GM12878 (cell line): Measurements from ENCODE around the gene GM2A. TPM values are rescaled to one million over a fixed set of nuclear protein-coding genes. Genes with fewer than 3 reads are reported as not detected.

Experiments used
- ATAC-seq: fragments of 200-7000 bp; cut with Tn5 transposase; 3 replicates; pipeline ENCODE4 v1.9.1; 2020; ENCODE audit warnings: mild to moderate bottlenecking, moderate library complexity
- BruUV-seq: library from RNA; stranded (reverse); fragments of 400-500 nt; replicated peaks from 2 replicates; lab custom pipeline; 2021; lab: Mats Ljungman, UMichigan
- CTCF ChIA-PET: fragments of 300-600 bp; sonication (Branson Sonifier 250); formaldehyde crosslinking; extraction: SDS; loops from one replicate; lab custom pipeline; 2021; ENCODE audit warnings: inconsistent platforms; lab: Yijun Ruan, JAX
- POLR2A ChIA-PET: fragments of 350-600 bp; formaldehyde crosslinking; extraction: SDS; loops from one replicate; lab custom pipeline; 2021; ENCODE audit warnings: inconsistent platforms; lab: Charles Lee
- RAD21 ChIA-PET: fragments of 300-600 bp; sonication (Branson Sonifier 250); formaldehyde crosslinking; loops from one replicate; lab custom pipeline; 2023; ENCODE audit warnings: antibody characterized with exemption; ENCODE audit not compliant: unreplicated experiment; lab: Charles Lee
- SMC1A ChIA-PET: fragments of 300-600 bp; sonication (Branson Sonifier 250); formaldehyde crosslinking; loops from one replicate; lab custom pipeline; 2023; ENCODE audit not compliant: unreplicated experiment, uncharacterized antibody; lab: Charles Lee
- DNase-seq: peaks from one replicate; pipeline ENCODE4 v3.0.0-alpha.2; 2011; ENCODE audit warnings: low read depth, low spot score
- FAIRE-seq: peaks from 3 replicates; lab custom pipeline; 2011; peaks lifted over from hg19 to GRCh38; lab: Jason Lieb, UNC
- H2AFZ ChIP-seq: 2 replicates; pipeline ENCODE4 v1.6.0; 2011; ENCODE audit warnings: low read depth, low read length, control low read depth; ENCODE audit not compliant: control insufficient read depth
- H3K27ac ChIP-seq: 2 replicates; pipeline ENCODE4 v1.5.1; 2011; ENCODE audit warnings: control low read depth; ENCODE audit not compliant: control insufficient read depth, insufficient read depth
- H3K27me3 ChIP-seq, 2 experiments: replicated peaks in 1 of 2; 2 replicates each; pipeline versions ENCODE4 v1.6.0 to v1.6.1; 2011; ENCODE audit warnings: low read length in 1 of 2; ENCODE audit not compliant: control insufficient read depth in 2 of 2, insufficient read depth in 2 of 2
- H3K36me3 ChIP-seq, 2 experiments: 2 replicates each; pipeline ENCODE4 v1.5.1; 2011; ENCODE audit warnings: low read length in 1 of 2; ENCODE audit not compliant: control insufficient read depth in 2 of 2, insufficient read depth in 2 of 2
- H3K4me1 ChIP-seq: 2 replicates; pipeline ENCODE4 v1.6.1; 2011; ENCODE audit warnings: mild to moderate bottlenecking, low read length, moderate library complexity, mixed read lengths; ENCODE audit not compliant: control insufficient read depth, insufficient read depth
- H3K4me2 ChIP-seq: 2 replicates; pipeline ENCODE4 v1.6.0; 2011; ENCODE audit warnings: control low read depth; ENCODE audit not compliant: control insufficient read depth, insufficient read depth
- H3K4me3 ChIP-seq: fragments of 200-600 bp; sonication (generic); 2 replicates; pipeline ENCODE4 v1.5.1; 2016
- H3K79me2 ChIP-seq: 2 replicates; pipeline ENCODE4 v1.6.0; 2011; ENCODE audit warnings: low read length; ENCODE audit not compliant: control insufficient read depth, insufficient read depth
- H3K9ac ChIP-seq: 2 replicates; pipeline ENCODE4 v1.8.0; 2011; ENCODE audit warnings: low read length, control low read depth, mixed read lengths; ENCODE audit not compliant: control insufficient read depth, insufficient read depth
- H3K9me3 ChIP-seq: replicated peaks from 3 replicates; pipeline ENCODE4 v1.5.1; 2011; ENCODE audit warnings: mild to moderate bottlenecking, low read length; ENCODE audit not compliant: control insufficient read depth, insufficient read depth
- H4K20me1 ChIP-seq: 2 replicates; pipeline ENCODE4 v1.6.0; 2011; ENCODE audit not compliant: control insufficient read depth, insufficient read depth
- BMI1 ChIP-seq: fragments of 450-650 bp; IDR thresholded peaks from 2 replicates; pipeline ENCODE4 v1.6.1; 2016; ENCODE audit warnings: mild to moderate bottlenecking, moderate library complexity, borderline replicate concordance
- CBFB ChIP-seq: IDR thresholded peaks from 2 replicates; pipeline ENCODE4 v1.6.1; 2016; ENCODE audit warnings: antibody characterized with exemption, low read depth
- CBX5 ChIP-seq: sonication (generic); IDR thresholded peaks from 2 replicates; pipeline ENCODE4 v1.6.1; 2016; ENCODE audit warnings: low read depth, moderate library complexity, mild to moderate bottlenecking, inconsistent platforms
- ELK1 ChIP-seq: IDR thresholded peaks from 2 replicates; pipeline ENCODE4 v1.6.1; 2012; ENCODE audit warnings: low read depth, low read length, improper control_type of control experiment
- FOXM1 ChIP-seq: IDR thresholded peaks from 2 replicates; pipeline ENCODE4 v1.6.1; 2012; ENCODE audit warnings: low read depth, mild to moderate bottlenecking, inconsistent platforms, low read length, moderate library complexity
- JUND ChIP-seq: IDR thresholded peaks from 2 replicates; pipeline ENCODE4 v1.6.1; 2012; ENCODE audit warnings: low read depth, mild to moderate bottlenecking, low read length, improper control_type of control experiment, moderate library complexity
- NBN ChIP-seq: fragments of 450-650 bp; IDR thresholded peaks from 2 replicates; pipeline ENCODE4 v1.6.1; 2016
- NFYB ChIP-seq: IDR thresholded peaks from 2 replicates; pipeline ENCODE4 v1.6.1; 2011; ENCODE audit warnings: low read depth, mild to moderate bottlenecking, low read length, improper control_type of control experiment, moderate library complexity; ENCODE audit not compliant: insufficient read depth
- SPI1 ChIP-seq: IDR thresholded peaks from 2 replicates; pipeline ENCODE4 v1.6.1; 2011; ENCODE audit warnings: low read depth, mild to moderate bottlenecking, low read length, moderate library complexity, borderline replicate concordance; ENCODE audit not compliant: insufficient read depth
- WGBS: methylation state at CpG from one replicate; pipeline ENCODE4 v1.1.6; 2016; ENCODE audit warnings: low lambda C conversion rate; ENCODE audit not compliant: insufficient replicate concordance, insufficient coverage; ENCODE audit errors: missing lambda C conversion rate; 5-methylcytosine and 5-hydroxymethylcytosine counted together
- in situ Hi-C: fragments of 300-500 bp; cut with MboI; formaldehyde crosslinking; loops from 9 replicates; pipeline ENCODE4 v1.14.3; 2018; ENCODE audit warnings: mixed read lengths
- intact Hi-C: fragments of 100-400 bp; cut with micrococcal nuclease; formaldehyde crosslinking; loops from one replicate; pipeline ENCODE4 v1.14.2; 2022; ENCODE audit not compliant: unreplicated experiment
- polyA plus RNA-seq, 11 experiments: library from polyadenylated mRNA; depleted of rRNA in 4 of 11; unstranded in 6 of 11; stranded (reverse) in 5 of 11; fragments of >200 nt; fragmentation: Nextera tagmentation in 4 of 11; fragmentation: Illumina TruSeq in 1 of 11; extraction: Ambion mirVana in 4 of 11; extraction: Trizol in 1 of 11; gene quantifications; 1 replicate in 1 of 11; 2 replicates in 10 of 11; pipeline versions ENCODE4 v1.2.1 to v1.2.3, GENCODE V29; 2011 to 2016; ENCODE audit warnings: inconsistent platforms in 2 of 11, missing spikeins in 2 of 11, low read depth in 1 of 11
- total RNA-seq, 4 experiments: library from RNA; depleted of rRNA in 3 of 4; stranded (reverse); fragments of >200 nt in 3 of 4; fragmentation: Illumina TruSeq in 1 of 4; extraction: Trizol in 1 of 4; gene quantifications; 2 replicates each; pipeline versions ENCODE4 v1.2.1 to v1.2.3, GENCODE V29; 2013 to 2021

Gene GM2A
- total and polyA plus RNA-seq, 10 of the 15 experiments (the other 5 are each of a cell fraction or from before 2014, with no cell fraction given) = 33.6 to 106 (median 68.2) TPM

GRCh38 chr5:151296478-151296830, 43.5 kb downstream of the GM2A start:
- H3K27ac ChIP-seq = no peak overlapping the region
- DNase-seq = no peak
- no peak overlapping the region for H2AFZ ChIP-seq
- H3K4me3 ChIP-seq = no peak overlapping the region
- in situ Hi-C loops (no loop called here), intact Hi-C loops (loop anchor here (5.0 kb wide), 2 partner anchors 74 to 169 kb away; partner anchors contain the start of gene CCDC69)
- no peaks in the 10 kb centered on the region for H3K36me3 ChIP-seq
- TF ChIP-seq JUND (no peak), BMI1 (no peak), CBX5 (no peak)
- ChIA-PET RAD21 (interaction anchor here (1.1 to 3.3 kb wide), 7 partner anchors 14 to 181 kb away, joined by 3 to 33 read pairs (median 11); partner anchors contain the start of gene GM2A), POLR2A (no interaction called here), SMC1A (interaction anchor here (1.0 to 7.0 kb wide), 12 partner anchors 15 to 170 kb away, joined by 3 to 49 read pairs (median 4); partner anchors contain the start of genes CCDC69 and GM2A), CTCF (interaction anchor here (0.8 to 3.3 kb wide), 12 partner anchors 11 to 245 kb away, joined by 3 to 40 read pairs (median 5); no protein-coding TSS in a partner anchor)
- WGBS = 9% methylated on average over 1 of the region's 1 CpG
- FAIRE-seq = no peak
- BruUV-seq = no TSS peak
- ATAC-seq = no peak
- no peaks in the 10 kb centered on the region for H4K20me1 ChIP-seq
- no peaks in the 10 kb centered on the region for H3K4me1 ChIP-seq
- H3K79me2 ChIP-seq = no peaks in the 10 kb centered on the region
- H3K9ac ChIP-seq = no peak overlapping the region
- H3K27me3 ChIP-seq = no peaks in the 10 kb centered on the region; a peak in 1 of 4 replicates
- no peak overlapping the region for H3K4me2 ChIP-seq
- H3K9me3 ChIP-seq = no peaks in the 10 kb centered on the region

DNA sequence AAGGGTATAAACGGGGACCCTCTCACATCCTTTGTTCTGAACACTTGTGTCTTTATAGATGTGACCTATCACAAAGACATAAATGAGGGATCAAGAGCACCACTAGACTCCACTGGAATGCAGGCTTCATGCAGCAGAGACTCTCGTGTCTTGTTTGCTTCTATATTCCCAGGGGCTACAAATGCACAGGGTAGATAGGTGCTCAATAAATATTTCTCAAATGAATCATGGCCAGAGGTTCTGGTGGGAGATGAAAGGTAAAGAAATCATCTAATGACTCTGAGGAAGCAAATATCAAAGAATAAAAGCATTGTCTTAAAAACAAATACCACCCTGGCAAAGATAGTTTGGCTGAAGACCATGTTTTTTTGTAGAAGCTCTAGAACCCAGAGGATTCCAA, 44.0 kb downstream of the GM2A start:
- Histone ChIP-seq H3K9ac (no peak overlapping the region), H3K4me1 (no peaks in the 10 kb centered on the region), H2AFZ (no peak overlapping the region), H3K79me2 (no peaks in the 10 kb centered on the region), H4K20me1 (no peaks in the 10 kb centered on the region), H3K27ac (no peak overlapping the region), H3K4me3 (no peak overlapping the region), H3K9me3 (no peaks in the 10 kb centered on the region), H3K27me3 (no peaks in the 10 kb centered on the region; a peak in 1 of 4 replicates), H3K4me2 (no peak overlapping the region), H3K36me3 (no peaks in the 10 kb centered on the region)
- TF ChIP-seq SPI1 (no peak), NBN (no peak), CBFB (no peak), NFYB (no peak), ELK1 (no peak), FOXM1 (no peak)
- in situ Hi-C loops (no loop called here), intact Hi-C loops (loop anchor here (5.0 kb wide), 2 partner anchors 75 to 170 kb away; partner anchors contain the start of gene CCDC69)
- ATAC-seq = no peak
- no peak for FAIRE-seq
- no TSS peak for BruUV-seq
- POLR2A ChIA-PET = no interaction called here
- 27% methylated on average over 2 of the region's 2 CpGs for WGBS
- RAD21 ChIA-PET = interaction anchor here (1.1 to 3.3 kb wide), 10 partner anchors 13 to 181 kb away, joined by 3 to 33 read pairs (median 8); partner anchors contain the start of gene GM2A
- no peak for DNase-seq
- SMC1A ChIA-PET = interaction anchor here (1.0 to 7.0 kb wide), 11 partner anchors 15 to 170 kb away, joined by 3 to 49 read pairs (median 4); partner anchors contain the start of genes CCDC69 and GM2A
- CTCF ChIA-PET = interaction anchor here (0.8 to 3.3 kb wide), 16 partner anchors 9 to 248 kb away, joined by 3 to 40 read pairs (median 5); no protein-coding TSS in a partner anchor
